GM12864 (cell line): ENCODE results near the gene APBB2.

Experiments
- DNase-seq: peaks from one replicate; pipeline ENCODE4 v3.0.0-alpha.2; 2011; ENCODE audit warnings: low read depth
- H3K4me3 ChIP-seq: 2 replicates; pipeline ENCODE4 v1.5.1; 2011; ENCODE audit warnings: mild to moderate bottlenecking, low read depth, low read length, control low read depth
- TF ChIP-seq, protein P1 (sequence below): IDR thresholded peaks from 2 replicates; pipeline ENCODE4 v1.5.1; 2011; ENCODE audit warnings: low read depth, mild to moderate bottlenecking, moderate library complexity, low read length, control low read depth, inconsistent platforms; ENCODE audit errors: missing control alignments

APBB2 gene

DNA sequence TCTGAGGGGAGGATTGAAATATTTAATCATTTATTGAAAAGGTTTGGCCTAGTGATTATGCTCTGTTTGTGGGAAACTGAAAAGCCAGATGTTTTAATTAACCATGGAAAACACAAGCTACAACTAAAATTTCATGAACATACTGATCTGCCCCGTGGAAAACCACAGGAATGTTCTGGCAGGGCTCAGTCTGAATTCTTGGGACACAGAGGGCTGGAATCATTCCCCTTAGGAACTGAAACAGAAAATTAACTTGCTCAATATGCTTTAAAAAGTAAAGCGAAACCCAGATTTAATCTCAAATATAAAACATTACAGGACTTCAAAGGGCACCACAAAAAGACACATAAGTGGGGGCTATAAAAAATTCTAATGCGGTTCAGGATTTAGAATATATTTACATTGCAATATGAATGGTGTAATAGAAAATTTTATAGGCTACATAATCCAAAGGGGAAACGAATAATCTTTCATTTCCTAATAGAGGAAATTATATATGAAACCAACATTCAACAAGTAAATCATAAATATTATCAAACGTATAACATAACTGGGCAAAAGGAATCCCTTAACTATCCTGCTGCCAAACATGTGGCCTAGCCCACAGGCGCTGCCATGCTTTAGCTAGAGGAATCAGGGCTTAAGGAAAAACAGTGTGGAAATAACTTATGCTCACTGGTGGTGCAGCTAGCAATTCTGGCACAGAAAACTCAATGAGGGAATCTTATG, 70.9 kb downstream of the APBB2 start:
- no peak for DNase-seq
- TF ChIP-seq, protein P1, sequence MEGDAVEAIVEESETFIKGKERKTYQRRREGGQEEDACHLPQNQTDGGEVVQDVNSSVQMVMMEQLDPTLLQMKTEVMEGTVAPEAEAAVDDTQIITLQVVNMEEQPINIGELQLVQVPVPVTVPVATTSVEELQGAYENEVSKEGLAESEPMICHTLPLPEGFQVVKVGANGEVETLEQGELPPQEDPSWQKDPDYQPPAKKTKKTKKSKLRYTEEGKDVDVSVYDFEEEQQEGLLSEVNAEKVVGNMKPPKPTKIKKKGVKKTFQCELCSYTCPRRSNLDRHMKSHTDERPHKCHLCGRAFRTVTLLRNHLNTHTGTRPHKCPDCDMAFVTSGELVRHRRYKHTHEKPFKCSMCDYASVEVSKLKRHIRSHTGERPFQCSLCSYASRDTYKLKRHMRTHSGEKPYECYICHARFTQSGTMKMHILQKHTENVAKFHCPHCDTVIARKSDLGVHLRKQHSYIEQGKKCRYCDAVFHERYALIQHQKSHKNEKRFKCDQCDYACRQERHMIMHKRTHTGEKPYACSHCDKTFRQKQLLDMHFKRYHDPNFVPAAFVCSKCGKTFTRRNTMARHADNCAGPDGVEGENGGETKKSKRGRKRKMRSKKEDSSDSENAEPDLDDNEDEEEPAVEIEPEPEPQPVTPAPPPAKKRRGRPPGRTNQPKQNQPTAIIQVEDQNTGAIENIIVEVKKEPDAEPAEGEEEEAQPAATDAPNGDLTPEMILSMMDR, result no peak
- no peak overlapping the region for H3K4me3 ChIP-seq

DNA sequence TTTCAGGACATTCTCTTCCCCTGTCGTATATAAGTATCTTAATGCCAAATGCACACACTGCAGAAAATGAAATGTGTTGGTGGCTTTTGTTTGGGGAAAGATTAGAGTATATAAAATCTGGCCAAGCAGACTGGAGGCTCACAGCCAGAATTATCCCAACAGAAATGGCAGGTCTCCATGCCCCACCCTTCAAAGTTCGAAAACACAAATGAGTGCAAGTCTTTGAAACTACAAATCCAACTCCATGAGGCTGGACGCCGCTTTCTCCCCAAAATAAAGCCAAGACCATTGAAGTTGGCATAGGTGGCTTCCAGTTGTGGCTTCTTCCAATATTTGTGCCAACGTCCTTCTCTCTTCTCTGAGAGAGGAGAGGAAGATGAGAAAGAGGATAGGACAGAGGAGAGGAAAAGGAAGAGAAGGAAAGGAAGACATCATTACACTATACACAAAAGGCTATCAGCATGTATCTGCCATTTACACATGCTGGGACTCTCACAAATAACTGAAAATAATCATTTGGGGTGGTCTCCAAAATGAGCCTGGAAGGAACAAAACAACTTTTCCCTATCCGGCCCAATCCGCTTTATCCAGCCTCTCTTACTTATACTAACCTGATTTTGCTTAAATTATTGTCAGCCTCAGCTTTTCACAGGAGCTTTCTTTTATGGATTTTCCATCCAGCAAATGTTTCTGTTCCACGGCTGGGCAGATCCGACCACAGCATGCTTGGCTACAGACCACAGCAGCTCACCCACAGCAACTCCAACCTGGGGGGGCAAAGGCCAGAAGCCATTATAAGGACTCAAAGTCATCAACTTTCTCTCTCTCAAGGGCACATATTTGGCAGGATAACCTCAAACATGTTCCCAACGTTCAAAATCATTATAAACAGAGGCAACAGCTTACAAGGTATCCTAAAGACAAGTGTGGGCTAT, 71.7 kb downstream of the APBB2 start:
- no peak overlapping the region for H3K4me3 ChIP-seq
- TF ChIP-seq, protein P1, result no peak
- no peak for DNase-seq

DNA sequence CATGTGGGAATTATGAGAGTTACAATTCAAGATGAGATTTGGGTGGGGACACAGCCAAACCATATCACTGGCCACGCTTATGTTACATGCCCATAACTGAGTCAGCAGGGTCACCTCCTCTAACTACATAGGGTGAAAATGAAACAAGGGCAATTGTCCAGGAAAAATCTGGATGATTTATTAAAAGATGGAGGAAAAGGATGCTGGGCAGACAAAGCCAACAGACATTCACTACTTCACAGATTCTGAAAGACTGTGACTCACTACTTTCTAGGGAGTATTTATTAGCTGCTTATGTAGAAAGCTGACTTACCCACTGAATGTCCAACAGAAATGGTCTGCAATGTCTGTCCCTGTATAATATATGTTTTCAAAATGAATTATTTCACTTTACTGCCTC, 72.4 kb downstream of the APBB2 start:
- DNase-seq, result no peak
- TF ChIP-seq, protein P1, result no peak
- H3K4me3 ChIP-seq, result no peak overlapping the region

DNA sequence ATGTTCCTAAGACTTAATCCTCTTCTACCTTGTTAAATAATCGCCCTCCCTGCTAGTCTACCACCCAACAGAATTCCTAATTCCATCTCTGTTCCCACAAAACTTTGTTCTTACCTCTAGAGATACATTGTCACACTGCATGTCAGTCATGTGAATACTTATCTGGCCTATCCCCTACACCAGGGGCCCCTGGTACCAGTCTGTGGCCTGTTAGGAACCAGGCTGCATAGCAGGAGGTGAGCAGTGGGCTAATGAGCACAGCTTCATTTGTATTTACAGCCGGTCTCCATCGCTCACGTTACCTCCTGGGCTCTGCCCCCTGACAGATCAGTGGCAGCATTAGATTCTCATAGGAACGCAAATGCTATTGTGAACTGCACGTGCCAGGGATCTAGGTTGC, 73.9 kb downstream of the APBB2 start:
- TF ChIP-seq, protein P1, result no peak
- DNase-seq, result no peak
- H3K4me3 ChIP-seq, result no peak overlapping the region

DNA sequence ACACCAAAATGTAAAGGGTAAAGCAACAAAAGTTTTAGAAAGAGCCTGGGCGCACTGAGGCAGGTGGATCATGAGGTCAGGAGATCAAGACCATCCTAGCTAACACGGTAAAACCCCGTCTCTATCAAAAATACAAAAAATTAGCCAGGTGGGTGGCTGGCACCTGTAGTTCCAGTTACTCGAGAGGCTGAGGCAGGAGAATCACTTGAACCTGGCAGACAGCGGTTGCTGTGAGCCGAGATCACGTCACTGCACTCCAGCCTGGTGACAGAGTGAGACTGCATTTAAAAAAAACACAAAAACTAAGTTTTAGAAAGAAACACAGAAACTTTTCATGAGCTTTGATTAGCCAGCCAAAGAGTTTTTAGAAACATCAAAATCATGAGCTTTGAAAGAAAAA, 76.5 kb downstream of the APBB2 start:
- no peak overlapping the region for H3K4me3 ChIP-seq
- TF ChIP-seq, protein P1, result no peak

DNA sequence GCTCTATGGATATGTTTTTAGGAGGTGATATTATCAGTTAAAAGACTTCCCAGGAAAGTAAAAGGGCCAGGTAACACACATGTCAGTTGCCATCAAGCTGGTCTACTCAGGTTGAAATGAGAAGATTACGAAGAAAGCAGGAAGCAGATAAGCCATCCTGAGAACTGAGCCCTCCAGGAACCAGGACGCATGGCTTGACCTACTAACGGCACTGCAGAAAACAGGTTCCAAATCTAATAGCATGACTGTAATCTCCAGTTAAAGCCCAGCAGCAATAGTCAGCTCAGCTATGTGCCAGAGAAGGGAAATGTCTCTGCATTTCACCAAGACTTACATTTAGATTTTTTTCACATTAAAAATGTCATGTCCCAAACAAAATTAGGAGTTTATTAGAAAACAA, 77.9 kb downstream of the APBB2 start:
- TF ChIP-seq, protein P1, result no peak
- no peak for DNase-seq
- no peak overlapping the region for H3K4me3 ChIP-seq

More for the DNA sequence above, 76.5 kb downstream of the APBB2 start:
- no peak for DNase-seq
